Midbrain (tissue), 1 donor: Measurements from ENCODE around the gene TNFSF4.
"Not testable (repeated sequence)": the region's sequence is repeated elsewhere in the genome, so short reads cannot be mapped to it uniquely, and the experiment has no call there.

Experiments used
- DNase-seq: peaks from one replicate; lab custom pipeline; 2025; lab: John Stamatoyannopoulos, UW

Gene TNFSF4

DNA sequence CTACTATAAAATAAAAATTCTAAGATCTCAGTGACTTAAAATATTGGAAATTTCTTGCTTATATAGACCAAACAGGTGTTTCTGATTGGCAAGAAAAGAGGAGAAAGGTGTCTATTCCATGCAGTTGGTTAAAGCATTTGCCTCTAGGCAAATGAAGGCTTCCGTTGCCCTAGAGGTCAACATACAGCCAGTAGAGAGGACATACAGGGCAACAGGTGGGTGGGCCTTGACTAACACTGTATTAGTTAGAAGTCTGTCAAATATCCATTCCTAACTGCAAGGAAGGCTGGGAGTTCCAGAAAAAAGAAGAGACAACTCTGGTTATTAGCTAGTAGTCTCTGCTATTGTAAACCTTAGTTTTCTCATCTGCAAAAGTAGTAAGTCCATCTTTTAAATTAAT, 43.0 kb downstream of the TNFSF4 start:
- DNase-seq, result no peak

DNA sequence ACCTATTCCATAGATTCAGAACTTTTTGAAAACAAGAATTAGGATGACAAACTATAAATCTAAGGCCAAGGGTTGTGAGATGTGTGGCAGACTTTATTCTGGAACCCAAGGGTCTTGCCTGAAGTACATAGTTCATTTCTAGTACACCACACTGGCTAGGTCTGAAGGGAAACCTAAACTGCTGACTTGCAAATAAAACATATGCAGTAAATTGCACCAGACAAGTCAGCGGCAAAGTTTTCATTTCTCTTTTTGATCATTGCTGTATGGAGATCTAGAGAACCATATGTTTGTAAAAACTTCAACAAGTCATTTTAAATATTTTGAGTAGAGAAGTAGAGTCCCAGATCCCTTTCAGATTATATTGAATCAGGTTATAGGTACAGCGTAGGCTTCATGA, 43.9 kb downstream of the TNFSF4 start:
- no peak for DNase-seq

DNA sequence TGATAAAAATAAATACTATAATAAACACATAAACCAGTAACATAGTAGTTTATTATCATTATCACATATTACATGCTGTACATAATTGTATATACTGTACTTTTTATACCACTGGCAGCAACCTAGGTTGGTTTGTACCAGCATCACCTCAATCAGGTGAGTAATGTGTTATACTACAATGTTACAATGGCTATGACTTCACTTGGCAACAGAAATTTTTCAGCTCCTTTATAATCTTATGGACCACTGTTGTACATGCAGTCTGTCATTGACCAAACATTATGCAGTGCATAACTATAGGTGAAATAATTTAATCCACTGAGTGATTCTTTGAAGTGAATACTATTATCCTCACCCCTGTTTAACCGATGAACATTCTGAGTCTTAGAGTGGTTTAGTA, 44.5 kb downstream of the TNFSF4 start:
- no peak for DNase-seq

DNA sequence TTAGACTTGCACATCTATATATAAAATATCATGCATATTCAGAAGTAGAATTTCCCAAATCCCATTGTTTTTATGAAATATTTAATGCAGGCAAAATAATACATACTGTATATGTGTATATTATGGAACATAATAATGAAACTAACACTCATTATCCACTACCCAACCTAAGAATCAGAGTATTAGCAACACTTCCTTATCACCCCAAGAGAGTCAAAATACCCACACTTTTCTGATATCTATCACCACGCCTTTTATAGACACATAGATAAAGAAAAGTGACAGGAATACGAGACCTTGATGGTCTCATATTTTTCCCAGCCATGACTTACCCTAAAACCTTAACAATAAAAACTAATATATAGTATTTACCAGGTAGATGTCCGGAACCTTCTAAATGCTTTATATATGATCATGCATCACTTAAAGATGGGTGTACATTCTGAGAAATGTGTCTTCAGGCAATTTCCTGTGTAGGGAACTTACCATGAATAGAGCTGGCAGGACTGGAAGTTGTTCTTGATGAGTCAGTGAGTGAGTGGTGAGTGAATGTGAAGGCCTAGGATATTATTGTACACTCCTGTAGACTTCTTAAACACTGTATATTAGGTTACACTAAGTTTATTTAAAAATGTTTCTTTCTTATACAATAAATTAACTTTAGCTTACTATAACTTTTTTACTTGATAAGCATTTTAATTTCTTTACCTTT, 45.5 kb downstream of the TNFSF4 start:
- DNase-seq, result no peak

DNA sequence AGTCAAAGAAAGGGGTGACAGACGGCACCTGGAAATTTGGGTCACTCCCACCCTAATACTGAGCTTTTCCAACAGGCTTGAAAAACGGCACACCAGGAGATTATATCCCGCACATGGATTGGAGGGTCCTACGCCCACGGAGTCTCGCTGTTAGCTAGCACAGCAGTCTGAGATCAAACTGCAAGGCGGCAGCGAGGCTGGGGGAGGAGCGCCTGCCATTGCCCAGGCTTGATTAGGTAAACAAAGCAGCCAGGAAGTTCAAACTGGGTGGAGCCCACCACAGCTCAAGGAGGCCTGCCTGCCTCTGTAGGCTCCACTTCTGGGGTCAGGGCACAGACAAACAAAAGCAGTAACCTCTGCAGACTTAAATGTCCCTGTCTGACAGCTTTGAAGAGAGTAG, 53.2 kb downstream of the TNFSF4 start:
- not testable (repeated sequence) for DNase-seq

DNA sequence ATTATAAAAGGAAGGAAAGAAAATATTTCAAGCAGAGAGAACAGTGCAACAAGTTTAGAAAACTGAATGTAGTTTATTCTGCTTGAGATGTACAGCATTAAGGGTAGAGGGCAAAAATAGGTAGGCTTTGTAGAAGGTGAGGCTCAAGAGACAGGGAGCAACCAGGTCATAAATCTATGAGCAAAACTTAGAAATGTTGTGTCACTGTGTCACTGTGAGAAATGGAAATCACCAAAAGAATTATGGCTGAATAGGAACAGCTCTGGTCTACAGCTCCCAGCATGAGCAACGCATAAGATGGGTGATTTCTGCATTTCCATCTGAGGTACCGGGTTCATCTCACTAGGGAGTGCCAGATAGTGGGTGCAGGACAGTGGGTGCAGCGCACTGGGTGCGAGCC, 53.6 kb downstream of the TNFSF4 start:
- DNase-seq, result no peak

DNA sequence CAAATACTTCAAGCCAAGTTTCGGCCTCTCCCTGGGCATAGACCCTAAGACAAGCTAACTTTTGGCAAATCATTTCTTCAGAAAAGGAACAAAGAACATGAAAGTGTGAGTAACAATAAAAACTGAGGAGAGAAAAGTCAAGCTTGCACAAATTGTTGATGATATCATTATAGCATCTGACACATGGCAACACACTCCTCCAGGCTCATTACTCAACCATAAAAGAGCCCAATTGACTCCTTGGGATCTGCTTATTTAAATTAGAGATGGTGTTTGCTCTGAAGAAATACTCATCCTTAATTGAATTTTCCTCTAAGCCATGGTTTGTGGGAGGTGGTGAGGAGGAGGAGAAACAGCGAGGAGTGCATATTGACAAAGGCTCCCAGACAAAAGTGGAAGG, 54.5 kb downstream of the TNFSF4 start:
- DNase-seq, result no peak

DNA sequence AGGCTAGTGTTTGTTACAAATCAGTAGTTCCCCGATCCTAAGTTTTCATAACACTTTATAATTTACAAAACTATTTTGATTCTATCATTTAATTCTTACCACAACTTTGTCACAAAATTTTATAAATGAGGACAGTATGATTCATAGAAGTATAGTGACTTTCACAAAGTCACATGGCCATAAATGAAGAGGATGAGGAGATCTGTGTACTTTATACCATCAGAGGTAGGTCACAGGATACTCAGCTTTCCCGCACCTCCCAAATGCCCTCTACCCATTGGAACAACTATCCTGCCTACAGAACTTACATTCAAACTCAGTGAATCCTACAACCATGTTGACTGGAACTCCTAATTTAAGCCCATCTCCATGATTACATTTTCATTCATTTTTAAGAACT, 56.3 kb downstream of the TNFSF4 start:
- no peak for DNase-seq

DNA sequence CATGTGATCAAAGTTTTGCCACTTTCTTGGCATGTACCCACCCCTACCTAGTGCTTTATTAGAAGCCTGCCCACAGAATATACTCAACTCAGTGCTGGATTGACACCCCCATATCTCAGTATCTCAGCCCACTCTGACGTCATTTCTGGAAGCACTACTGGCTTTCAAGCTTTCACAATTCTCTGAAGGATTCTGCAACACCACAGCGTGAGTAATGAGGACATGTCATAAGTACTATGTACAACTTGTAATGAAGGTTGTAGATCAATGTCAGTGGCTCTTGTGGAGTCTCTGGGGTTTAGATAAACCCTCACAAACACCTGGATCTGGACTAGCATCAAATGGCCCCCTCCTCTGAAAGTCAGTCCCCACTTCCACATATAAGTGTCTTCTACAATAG, 57.2 kb downstream of the TNFSF4 start:
- DNase-seq, result no peak

DNA sequence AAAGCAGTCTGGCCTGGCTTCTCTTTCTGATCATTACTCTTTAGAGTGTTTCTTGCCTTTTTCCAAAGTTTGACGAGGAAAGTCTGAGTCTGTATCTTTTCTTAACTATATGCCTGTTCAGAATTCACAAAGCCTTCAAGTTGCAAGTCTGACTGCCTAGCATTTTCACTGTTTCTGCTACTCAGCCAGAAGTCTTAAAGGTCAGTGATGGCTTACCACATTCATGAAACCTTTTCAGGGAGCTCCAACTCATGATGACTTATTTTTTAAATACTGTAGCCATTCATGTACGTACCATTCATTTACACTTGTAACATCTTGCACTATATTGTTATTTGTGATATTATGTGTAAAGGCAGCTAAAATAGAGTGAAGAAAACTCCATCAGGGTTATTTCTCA, 58.2 kb downstream of the TNFSF4 start:
- DNase-seq, result no peak

DNA sequence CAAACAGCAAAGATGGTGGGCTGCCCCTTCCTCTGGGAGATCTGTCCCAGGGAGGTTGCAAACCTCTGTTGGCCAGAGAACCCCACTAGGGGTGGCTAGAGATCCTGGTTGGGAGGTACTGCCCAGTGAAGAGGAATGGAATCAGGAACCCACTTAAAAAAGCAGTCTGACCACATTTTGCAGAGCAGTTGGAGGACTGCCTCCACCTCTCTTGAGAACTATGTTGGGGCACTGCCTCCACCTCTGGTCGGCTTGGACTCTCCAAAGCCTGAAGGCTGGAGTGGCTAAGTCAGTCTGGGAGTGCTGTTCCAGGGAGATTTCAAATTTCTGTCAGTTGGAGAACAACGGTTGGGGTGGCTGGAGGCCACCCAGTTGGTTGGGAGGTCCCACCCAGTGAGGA, 58.6 kb downstream of the TNFSF4 start:
- DNase-seq, result no peak

DNA sequence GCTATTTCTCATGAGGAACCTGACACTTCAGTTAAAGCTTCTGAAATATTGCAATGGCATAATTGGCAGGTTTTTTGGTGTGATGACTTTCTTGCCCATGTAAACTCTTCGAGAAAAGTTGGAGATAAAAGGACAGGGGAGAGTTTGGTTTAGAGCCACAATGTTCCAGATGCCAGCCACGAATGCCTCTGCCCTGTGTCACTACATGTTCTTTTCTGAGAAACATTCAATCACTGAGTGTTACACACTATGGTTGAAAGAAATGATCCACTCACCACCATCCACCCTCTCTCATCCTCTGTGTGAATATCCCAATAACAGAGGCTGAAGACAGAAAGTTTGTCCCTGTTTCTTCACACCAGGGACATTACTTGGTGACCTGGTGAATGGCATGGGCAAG, 66.4 kb downstream of the TNFSF4 start:
- no peak for DNase-seq

DNA sequence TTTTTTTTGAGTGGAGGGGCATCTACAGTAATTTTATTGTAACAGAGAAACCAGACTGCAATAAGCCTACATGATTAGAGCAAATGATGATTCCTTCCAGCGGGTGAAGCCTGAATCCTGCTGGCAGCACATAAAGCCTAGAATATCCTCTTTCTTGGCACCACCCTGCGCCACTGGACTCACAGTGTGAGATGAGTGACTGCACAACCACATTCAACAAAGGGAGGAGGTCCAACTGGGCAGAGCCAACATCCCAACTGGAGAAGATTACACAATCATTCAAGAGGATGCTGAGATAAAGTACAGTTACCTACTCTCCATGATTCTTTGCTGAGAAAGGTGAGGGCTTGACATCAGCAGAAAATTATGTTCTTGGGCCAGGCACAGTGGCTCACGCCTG, 67.4 kb downstream of the TNFSF4 start:
- no peak for DNase-seq

DNA sequence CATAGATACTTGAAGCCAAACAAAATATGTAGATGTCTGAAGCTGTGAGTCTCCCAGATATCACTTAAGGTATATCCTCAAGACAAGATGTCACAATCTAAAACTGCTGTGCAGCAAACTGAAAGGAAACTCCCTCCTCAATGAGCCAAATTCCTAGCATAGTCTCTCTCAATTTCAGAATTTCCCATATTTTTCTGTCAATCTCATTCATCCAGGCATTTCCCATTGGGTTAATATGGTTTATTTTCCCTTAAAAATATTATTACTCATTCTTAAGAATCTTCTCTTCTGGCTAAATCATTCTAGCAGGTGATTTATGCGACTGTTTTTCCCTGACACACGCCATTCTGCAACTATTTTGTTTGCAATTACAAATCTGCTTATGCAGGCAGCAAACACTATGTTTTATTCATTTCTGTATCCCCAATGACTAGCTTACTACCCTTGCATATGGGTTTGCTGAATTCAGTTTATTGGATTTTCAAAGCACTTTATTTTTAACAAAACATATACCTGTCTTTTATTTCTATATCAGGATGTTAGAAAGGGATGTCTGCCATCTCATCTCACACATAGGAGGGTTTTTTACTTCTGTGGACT, 69.9 kb downstream of the TNFSF4 start:
- no peak for DNase-seq

DNA sequence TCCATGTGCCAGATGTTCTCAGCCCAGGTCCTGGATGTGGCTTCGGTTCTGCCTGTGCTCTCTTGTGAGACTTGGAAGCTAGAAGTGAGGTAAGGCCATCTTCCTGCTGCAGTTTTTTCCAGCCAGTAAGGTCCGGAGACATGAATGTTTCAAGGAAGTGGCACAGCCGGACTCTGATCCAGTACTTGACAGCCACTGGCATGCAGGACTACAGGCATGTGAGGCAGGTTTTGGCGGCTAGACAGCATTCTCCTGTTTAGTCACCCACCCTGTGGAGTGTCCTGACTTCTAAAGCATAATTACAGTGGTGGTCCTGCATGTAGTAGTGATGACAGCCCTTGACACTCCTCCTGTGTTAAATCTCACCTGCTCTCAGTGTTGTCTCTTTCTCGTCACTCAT, 72.3 kb downstream of the TNFSF4 start:
- DNase-seq, result no peak

DNA sequence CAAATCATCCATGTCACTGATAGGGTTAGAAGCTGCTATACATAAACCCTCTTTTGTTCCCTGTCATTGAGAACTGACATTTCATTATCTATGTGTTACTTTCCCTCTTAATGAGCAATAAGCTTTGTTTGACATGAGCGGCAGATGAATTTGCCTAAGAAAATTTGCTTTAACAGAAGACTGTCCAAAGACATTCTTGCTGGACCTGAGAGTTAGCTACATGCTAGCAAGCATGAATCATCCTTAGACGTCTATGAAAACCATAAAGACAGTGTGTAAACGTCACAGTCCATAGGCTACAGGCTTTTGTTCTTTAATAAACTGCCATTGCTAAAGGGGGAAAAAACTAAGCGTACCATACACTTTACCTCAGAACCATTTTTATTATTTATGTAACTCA, 73.1 kb downstream of the TNFSF4 start:
- DNase-seq, result no peak
